B cell (primary cell): ENCODE results near the gene UNC5C. TPM values are rescaled to one million over a fixed set of nuclear protein-coding genes. Genes with fewer than 3 reads are reported as not detected.

Source experiments
- ATAC-seq: fragments of 200-7000 bp; cut with Tn5 transposase; one replicate; pipeline ENCODE4 v1.10.0; 2021; ENCODE audit warnings: low read depth, mild to moderate bottlenecking, moderate number of reproducible peaks, moderate library complexity
- CTCF ChIA-PET: fragments of 350-600 bp; sonication (Branson Sonifier 250); formaldehyde crosslinking; loops from one replicate; lab custom pipeline; 2021; ENCODE audit warnings: antibody characterized with exemption, inconsistent platforms; lab: Charles Lee
- POLR2A ChIA-PET: fragments of 350-600 bp; sonication (Branson Sonifier 250); formaldehyde crosslinking; loops from one replicate; lab custom pipeline; 2021; ENCODE audit warnings: antibody characterized with exemption; lab: Charles Lee
- DNase-seq: peaks from one replicate; pipeline ENCODE4 v3.0.0; 2013
- H2AFZ ChIP-seq: 2 replicates; pipeline ENCODE4 v1.6.1; 2012; ENCODE audit warnings: mild to moderate bottlenecking, low read depth, low read length; ENCODE audit not compliant: insufficient read depth, poor library complexity, severe bottlenecking
- H3K27ac ChIP-seq, 2 donors: 1 replicate in 1 of 2; 2 replicates in 1 of 2; pipeline ENCODE4 v1.5.1; 2012 to 2013; ENCODE audit warnings: low read length in 2 of 2, mild to moderate bottlenecking in 2 of 2, moderate library complexity in 1 of 2
- H3K27me3 ChIP-seq, 4 experiments: fragments of 200-600 bp in 1 of 4; sonication (generic) in 1 of 4; replicated peaks in 1 of 4; 1 replicate in 2 of 4; 2 replicates in 2 of 4; pipeline versions ENCODE4 v1.6.1 to v1.7.0; 2013 to 2016; ENCODE audit warnings: low read length in 3 of 4, mild to moderate bottlenecking in 2 of 4, mixed read lengths in 1 of 4, moderate library complexity in 1 of 4; ENCODE audit not compliant: insufficient read depth in 4 of 4, control insufficient read depth in 3 of 4; ENCODE audit errors: control extremely low read depth in 1 of 4
- H3K36me3 ChIP-seq, 2 experiments: replicated peaks in 1 of 2; 1 replicate in 1 of 2; 2 replicates in 1 of 2; pipeline versions ENCODE4 v1.6.1 to v1.7.1; 2013; ENCODE audit warnings: low read length in 1 of 2; ENCODE audit not compliant: insufficient read depth in 2 of 2, control insufficient read depth in 1 of 2; ENCODE audit errors: control extremely low read depth in 1 of 2, extremely low read depth in 1 of 2
- H3K4me1 ChIP-seq, 2 donors: fragments of 200-600 bp in 1 of 2; sonication (generic) in 1 of 2; 1 replicate in 1 of 2; 2 replicates in 1 of 2; pipeline versions ENCODE4 v1.5.1 to v1.6.1; 2013 to 2017; ENCODE audit warnings: low read length in 2 of 2; ENCODE audit not compliant: control insufficient read depth in 2 of 2, insufficient read depth in 2 of 2
- H3K4me2 ChIP-seq: replicated peaks from 2 replicates; pipeline ENCODE3; 2012; ENCODE audit warnings: mild to moderate bottlenecking, low read depth, low read length; ENCODE audit not compliant: poor library complexity, severe bottlenecking
- H3K4me3 ChIP-seq, 5 experiments: fragments of 200-600 bp in 1 of 5; sonication (generic) in 1 of 5; 1 replicate in 3 of 5; 2 replicates in 2 of 5; pipeline versions ENCODE4 v1.5.1 to v1.7.0; 2011 to 2016; ENCODE audit warnings: low read length in 4 of 5, mild to moderate bottlenecking in 4 of 5, low read depth in 2 of 5, control low read depth in 1 of 5, moderate library complexity in 1 of 5; ENCODE audit not compliant: insufficient read depth in 1 of 5; ENCODE audit errors: control extremely low read depth in 1 of 5, extremely low read depth in 1 of 5
- H3K79me2 ChIP-seq: fragments of 200-600 bp; sonication (generic); one replicate; pipeline ENCODE4 v1.6.0; 2016; ENCODE audit warnings: low read length; ENCODE audit not compliant: control insufficient read depth, insufficient read depth
- H3K9ac ChIP-seq: fragments of 200-600 bp; sonication (generic); 2 replicates; pipeline ENCODE4 v1.6.1; 2017; ENCODE audit warnings: mild to moderate bottlenecking, low read length, moderate library complexity
- H3K9me3 ChIP-seq, 3 donors: one replicate each; pipeline versions ENCODE4 v1.6.1 to v1.7.1; 2013; ENCODE audit warnings: low read length in 2 of 3; ENCODE audit not compliant: control insufficient read depth in 2 of 3, insufficient read depth in 1 of 3; ENCODE audit errors: control extremely low read depth in 1 of 3
- H4K20me1 ChIP-seq: 2 replicates; pipeline ENCODE4 v1.6.0; 2012; ENCODE audit warnings: mild to moderate bottlenecking, low read length; ENCODE audit not compliant: insufficient read depth, control insufficient read depth, poor library complexity, severe bottlenecking
- H3K27ac Mint-ChIP-seq: one replicate; pipeline ENCODE4 v1.8.0; 2021; ENCODE audit warnings: mixed read lengths
- H3K27me3 Mint-ChIP-seq: one replicate; pipeline ENCODE4 v1.8.0; 2021; ENCODE audit warnings: mixed read lengths
- H3K4me1 Mint-ChIP-seq: one replicate; pipeline ENCODE4 v1.8.0; 2021; ENCODE audit warnings: mixed read lengths
- H3K4me3 Mint-ChIP-seq: one replicate; pipeline ENCODE4 v1.8.0; 2021; ENCODE audit warnings: mixed read lengths
- H3K9me3 Mint-ChIP-seq: one replicate; pipeline ENCODE4 v1.8.0; 2022; ENCODE audit warnings: mixed read lengths; ENCODE audit not compliant: insufficient read depth
- EZH2 ChIP-seq: IDR thresholded peaks from 2 replicates; pipeline ENCODE4 v1.6.1; 2012; ENCODE audit warnings: borderline replicate concordance, low read depth, mild to moderate bottlenecking, moderate library complexity, low read length; ENCODE audit not compliant: insufficient read depth, poor library complexity, severe bottlenecking
- WGBS: methylation state at CpG from one replicate; pipeline ENCODE4 v1.1.5; 2013; ENCODE audit warnings: missing lambda C conversion rate; ENCODE audit not compliant: insufficient coverage; 5-methylcytosine and 5-hydroxymethylcytosine counted together
- intact Hi-C: fragments of 100-400 bp; cut with micrococcal nuclease; formaldehyde crosslinking; loops from one replicate; pipeline ENCODE4 v1.10.0; 2022
- polyA plus RNA-seq: library from polyadenylated mRNA; depleted of rRNA; stranded (reverse); fragments of >200 nt; gene quantifications from 2 replicates; pipeline ENCODE4 v1.2.3, GENCODE V29; 2012
- total RNA-seq, 2 donors: library from RNA; stranded (reverse); fragments of 120-200 nt in 1 of 2; gene quantifications; 1 replicate in 1 of 2; 2 replicates in 1 of 2; pipeline versions ENCODE4 v1.2.3 to v1.2.4, GENCODE V29; 2013 to 2022
- TF ChIP-seq, protein P1 (sequence below): fragments of 200-600 bp; IDR thresholded peaks from one replicate; pipeline ENCODE4 v1.8.0; 2022; ENCODE audit warnings: antibody characterized with exemption, mild to moderate bottlenecking

UNC5C gene
- total and polyA plus RNA-seq, 2 donors (not counting 1 experiment from before 2014, with no cell fraction given), result not detected

- no peak overlapping the region for H3K9ac ChIP-seq
- Mint-ChIP-seq H3K4me1 (no peaks in the 10 kb centered on the region), H3K27me3 (no peaks in the 10 kb centered on the region), H3K27ac (no peak overlapping the region), H3K9me3 (no peaks in the 10 kb centered on the region), H3K4me3 (no peak overlapping the region)
- no peaks in the 10 kb centered on the region for H3K79me2 ChIP-seq
- H3K9me3 ChIP-seq, result no peaks in the 10 kb centered on the region
- H2AFZ ChIP-seq, result no peak overlapping the region
- ATAC-seq (no peak), DNase-seq (no peak)
- H3K27me3 ChIP-seq, result no peaks in the 10 kb centered on the region
- intact Hi-C loops, result no loop called here
- no CpG with 5 or more reads among the region's 3 CpGs for WGBS
- H3K4me3 ChIP-seq, result no peak overlapping the region
- POLR2A ChIA-PET, result no interaction called here
- no peaks in the 10 kb centered on the region for H3K36me3 ChIP-seq
- no peaks in the 10 kb centered on the region for H4K20me1 ChIP-seq
- CTCF ChIA-PET, result interaction anchor here (1.2 kb wide), 1 partner anchor 10 kb away, joined by 3 read pairs; no protein-coding TSS in a partner anchor
- TF ChIP-seq EZH2, result no peak
- TF ChIP-seq, protein P1, sequence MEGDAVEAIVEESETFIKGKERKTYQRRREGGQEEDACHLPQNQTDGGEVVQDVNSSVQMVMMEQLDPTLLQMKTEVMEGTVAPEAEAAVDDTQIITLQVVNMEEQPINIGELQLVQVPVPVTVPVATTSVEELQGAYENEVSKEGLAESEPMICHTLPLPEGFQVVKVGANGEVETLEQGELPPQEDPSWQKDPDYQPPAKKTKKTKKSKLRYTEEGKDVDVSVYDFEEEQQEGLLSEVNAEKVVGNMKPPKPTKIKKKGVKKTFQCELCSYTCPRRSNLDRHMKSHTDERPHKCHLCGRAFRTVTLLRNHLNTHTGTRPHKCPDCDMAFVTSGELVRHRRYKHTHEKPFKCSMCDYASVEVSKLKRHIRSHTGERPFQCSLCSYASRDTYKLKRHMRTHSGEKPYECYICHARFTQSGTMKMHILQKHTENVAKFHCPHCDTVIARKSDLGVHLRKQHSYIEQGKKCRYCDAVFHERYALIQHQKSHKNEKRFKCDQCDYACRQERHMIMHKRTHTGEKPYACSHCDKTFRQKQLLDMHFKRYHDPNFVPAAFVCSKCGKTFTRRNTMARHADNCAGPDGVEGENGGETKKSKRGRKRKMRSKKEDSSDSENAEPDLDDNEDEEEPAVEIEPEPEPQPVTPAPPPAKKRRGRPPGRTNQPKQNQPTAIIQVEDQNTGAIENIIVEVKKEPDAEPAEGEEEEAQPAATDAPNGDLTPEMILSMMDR, result no peak
- H3K4me1 ChIP-seq, result no peaks in the 10 kb centered on the region
- H3K27ac ChIP-seq, result no peak overlapping the region
- H3K4me2 ChIP-seq, result no peak overlapping the region
Observed at GRCh38 chr4:95537863-95538488, 10.8 kb downstream of the UNC5C start.

DNA sequence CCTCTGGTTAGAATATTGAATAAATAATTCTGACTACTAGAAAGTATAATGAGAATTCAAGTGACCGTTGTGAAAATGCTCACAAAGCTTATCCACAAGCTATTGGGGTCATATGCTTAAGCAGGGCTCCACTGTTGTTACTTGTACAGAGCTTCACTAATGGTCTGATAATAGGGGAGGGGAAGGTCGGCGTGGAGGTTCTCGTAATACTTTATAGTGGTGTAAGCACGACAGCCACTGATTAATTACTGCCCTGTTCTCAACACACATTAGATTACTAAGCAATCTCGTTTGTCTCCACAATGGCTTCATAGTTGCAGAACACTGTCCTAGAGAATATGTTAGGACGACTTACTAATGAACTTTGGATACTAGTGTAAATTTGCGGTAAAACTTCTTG lies 11.6 kb downstream of the UNC5C start:
- Histone ChIP-seq H3K79me2 (no peaks in the 10 kb centered on the region), H3K4me1 (no peaks in the 10 kb centered on the region), H3K4me2 (no peak overlapping the region), H4K20me1 (no peaks in the 10 kb centered on the region), H3K4me3 (no peak overlapping the region), H3K36me3 (no peaks in the 10 kb centered on the region), H3K27me3 (no peaks in the 10 kb centered on the region), H2AFZ (no peak overlapping the region), H3K9ac (no peak overlapping the region), H3K27ac (no peak overlapping the region), H3K9me3 (no peaks in the 10 kb centered on the region)
- H3K27me3 Mint-ChIP-seq, result no peaks in the 10 kb centered on the region
- ChIA-PET CTCF (interaction anchor here (1.2 kb wide), 1 partner anchor 9 kb away, joined by 3 read pairs; no protein-coding TSS in a partner anchor), POLR2A (no interaction called here)
- ATAC-seq (no peak), DNase-seq (no peak)
- intact Hi-C loops, result no loop called here
- H3K4me3 Mint-ChIP-seq, result no peak overlapping the region
- no peaks in the 10 kb centered on the region for H3K9me3 Mint-ChIP-seq
- no peaks in the 10 kb centered on the region for H3K4me1 Mint-ChIP-seq
- no CpG with 5 or more reads among the region's 8 CpGs for WGBS
- H3K27ac Mint-ChIP-seq, result no peak overlapping the region
- TF ChIP-seq, protein P1, result no peak
- no peak for TF ChIP-seq EZH2
